ENCODE results near the gene THTPA.

GRCh38 chr14:23565626-23566025 lies 9.6 kb downstream of the THTPA start:
- TF ChIP-seq CTCF (IDR thresholded peaks at IDR 0.05) (no peak), EZH2 (IDR thresholded peaks at IDR 0.05) (no peak)

All from neural progenitor cell (in vitro differentiated cells).